Peyer's patch (tissue), 4 donors: ENCODE results near the gene GPR62. TPM values are rescaled to one million over a fixed set of nuclear protein-coding genes. Genes with fewer than 3 reads are reported as not detected.

Source experiments
- DNase-seq, 3 donors: peaks; one replicate each; pipeline ENCODE4 v3.0.0-alpha.2; 2017 to 2019
- H3K27ac ChIP-seq, 4 donors: fragments of 200-600 bp; sonication (generic); one replicate each; pipeline ENCODE4 v1.5.1; 2016 to 2019
- H3K27me3 ChIP-seq, 2 donors: fragments of 200-600 bp; sonication (generic); one replicate each; pipeline ENCODE4 v1.5.1; 2019
- H3K36me3 ChIP-seq, 3 donors: fragments of 200-600 bp; sonication (generic); one replicate each; pipeline ENCODE4 v1.5.1; 2016 to 2019
- H3K4me1 ChIP-seq, 4 donors: fragments of 200-600 bp; sonication (generic); one replicate each; pipeline ENCODE4 v1.5.1; 2016 to 2019
- H3K4me3 ChIP-seq, 4 donors: fragments of 200-600 bp; sonication (generic); 1 replicate in 3 of 4; 2 replicates in 1 of 4; pipeline ENCODE4 v1.5.1; 2016 to 2019; ENCODE audit warnings: mild to moderate bottlenecking in 1 of 4
- H3K9me3 ChIP-seq, 4 donors: fragments of 200-600 bp; sonication (generic); one replicate each; pipeline ENCODE4 v1.5.1; 2016 to 2019; ENCODE audit warnings: mild to moderate bottlenecking in 1 of 4
- CTCF ChIP-seq, 6 experiments: fragments of 450-650 bp in 4 of 6; fragments of 200-600 bp in 2 of 6; sonication (generic) in 1 of 6; IDR thresholded peaks; one replicate each; pipeline ENCODE4 v1.5.1; 2017 to 2019; ENCODE audit warnings: antibody characterized with exemption in 6 of 6, mild to moderate bottlenecking in 3 of 6, moderate library complexity in 1 of 6
- POLR2A ChIP-seq, 2 donors: fragments of 450-650 bp; IDR thresholded peaks; one replicate each; pipeline ENCODE4 v1.5.1; 2017; ENCODE audit warnings: antibody characterized with exemption in 2 of 2, mild to moderate bottlenecking in 2 of 2, moderate library complexity in 2 of 2
- total RNA-seq, 4 donors: library from RNA; depleted of rRNA; stranded (reverse); fragments of >200 nt; gene quantifications; one replicate each; pipeline ENCODE4 v1.1.0, GENCODE V29; 2016

The GPR62 gene
- total RNA-seq, 4 donors from 2014 or later, result not detected

- DNase-seq, result peak in 1 of 3 donors; percentile 58
- Histone ChIP-seq H3K27ac (peak overlapping the region in 3 of 4 donors; percentile 22 to 58 (median 42)), H3K4me3 (peak overlapping the region; percentile 36 to 55 (median 50)), H3K27me3 (no peaks in the 10 kb centered on the region), H3K36me3 (peaks cover 0 to 7% (median 0%) of the 10 kb centered on the region in 3 donors), H3K9me3 (peaks cover 0 to 6% (median 0%) of the 10 kb centered on the region in 4 donors), H3K4me1 (peaks cover 0 to 15% (median 7%) of the 10 kb centered on the region in 4 donors)
- no peak for TF ChIP-seq POLR2A (IDR thresholded peaks at IDR 0.05)
- TF ChIP-seq CTCF (IDR thresholded peaks at IDR 0.05), result peak in 4 of 6 experiments; percentile 34 to 55 (median 46)
These were observed 951 bp downstream of the GPR62 start for GRCh38 chr3:51955893-51956770.

- peaks cover 0 to 7% (median 0%) of the 10 kb centered on the region in 3 donors for H3K36me3 ChIP-seq
- peaks cover 0 to 15% (median 7%) of the 10 kb centered on the region in 4 donors for H3K4me1 ChIP-seq
- no peaks in the 10 kb centered on the region for H3K27me3 ChIP-seq
- H3K9me3 ChIP-seq, result peaks cover 0 to 6% (median 0%) of the 10 kb centered on the region in 4 donors
- TF ChIP-seq POLR2A (IDR thresholded peaks at IDR 0.05) (no peak), CTCF (IDR thresholded peaks at IDR 0.05) (no peak)
- DNase-seq, result no peak
- no peak overlapping the region for H3K4me3 ChIP-seq
- H3K27ac ChIP-seq, result no peak overlapping the region
These were observed 2.5 kb downstream of the GPR62 start for GRCh38 chr3:51957520-51958205.

- no peaks in the 10 kb centered on the region for H3K27me3 ChIP-seq
- TF ChIP-seq POLR2A (IDR thresholded peaks at IDR 0.05) (no peak), CTCF (IDR thresholded peaks at IDR 0.05) (no peak)
- H3K4me1 ChIP-seq, result peaks cover 0 to 15% (median 7%) of the 10 kb centered on the region in 4 donors
- H3K36me3 ChIP-seq, result peaks cover 0 to 7% (median 0%) of the 10 kb centered on the region in 3 donors
- H3K4me3 ChIP-seq, result no peak overlapping the region
- DNase-seq, result no peak
- peaks cover 0 to 6% (median 0%) of the 10 kb centered on the region in 4 donors for H3K9me3 ChIP-seq
- no peak overlapping the region for H3K27ac ChIP-seq
These were observed 3.7 kb downstream of the GPR62 start for GRCh38 chr3:51958603-51959521.

GRCh38 chr3:51959651-51960050 lies 4.5 kb downstream of the GPR62 start:
- TF ChIP-seq POLR2A (IDR thresholded peaks at IDR 0.05), result no peak
- no peak for TF ChIP-seq CTCF (IDR thresholded peaks at IDR 0.05)
- no peaks in the 10 kb centered on the region for H3K27me3 ChIP-seq
- H3K4me1 ChIP-seq, result peaks cover 0 to 15% (median 7%) of the 10 kb centered on the region in 4 donors
- H3K9me3 ChIP-seq, result peaks cover 0 to 6% (median 0%) of the 10 kb centered on the region in 4 donors
- peaks cover 0 to 7% (median 0%) of the 10 kb centered on the region in 3 donors for H3K36me3 ChIP-seq
- no peak for DNase-seq
- H3K4me3 ChIP-seq, result no peak overlapping the region
- H3K27ac ChIP-seq, result no peak overlapping the region

- DNase-seq, result no peak
- TF ChIP-seq CTCF (IDR thresholded peaks at IDR 0.05) (no peak), POLR2A (IDR thresholded peaks at IDR 0.05) (no peak)
These were observed 5.2 kb downstream of the GPR62 start for GRCh38 chr3:51960386-51960785.

More at GRCh38 chr3:51960386-51960785, 5.2 kb downstream of the GPR62 start:
- H3K4me3 ChIP-seq, result no peak overlapping the region
- no peak overlapping the region for H3K27ac ChIP-seq
- no peaks in the 10 kb centered on the region for H3K27me3 ChIP-seq
- peaks cover 0 to 5% (median 0%) of the 10 kb centered on the region in 4 donors for H3K9me3 ChIP-seq
- peaks cover 0 to 7% (median 0%) of the 10 kb centered on the region in 3 donors for H3K36me3 ChIP-seq
- peaks cover 0 to 15% (median 7%) of the 10 kb centered on the region in 4 donors for H3K4me1 ChIP-seq
